ENCODE data around the gene ADAMTS16.

ADAMTS16 gene

DNA sequence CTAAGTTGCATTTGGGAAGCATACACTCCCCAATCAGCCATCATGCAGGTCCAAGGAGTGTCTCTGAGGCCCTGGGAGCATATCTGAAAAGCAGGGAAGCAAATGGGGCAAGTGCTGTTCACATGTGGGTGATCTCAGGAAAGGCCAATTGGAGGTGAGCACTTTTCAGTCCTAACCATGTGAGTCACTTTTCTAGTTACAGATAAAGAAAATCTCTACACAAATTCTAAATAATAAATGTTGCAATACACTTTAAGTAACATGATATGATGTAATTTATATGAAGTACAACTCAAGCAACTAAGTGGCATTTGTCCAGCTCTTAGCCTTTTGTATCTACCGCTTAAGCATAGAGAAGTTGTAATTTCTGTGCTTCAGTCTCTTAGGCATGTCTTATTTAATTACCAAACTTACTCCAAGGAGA, 18.4 kb downstream of the ADAMTS16 start:
- Histone ChIP-seq H3K9ac (no peak overlapping the region), H3K36me3 (ENCODE audit: insufficient read depth) (no peaks in the 10 kb centered on the region), H4K20me1 (ENCODE audit: insufficient read depth) (no peaks in the 10 kb centered on the region), H3K4me3 (IDR thresholded peaks at IDR 0.05; ENCODE audit: insufficient read depth, low read depth, low read length) (no peak overlapping the region), H2AFZ (ENCODE audit: low read depth) (no peak overlapping the region), H3K79me2 (ENCODE audit: insufficient read depth, low read depth) (no peaks in the 10 kb centered on the region), H3K27ac (no peak overlapping the region), H3K4me2 (no peak overlapping the region), H3K27me3 (ENCODE audit: insufficient read depth, low read depth) (no peaks in the 10 kb centered on the region), H3K4me1 (ENCODE audit: low read depth, poor library complexity, severe bottlenecking) (no peaks in the 10 kb centered on the region)
- TF ChIP-seq, protein P1, sequence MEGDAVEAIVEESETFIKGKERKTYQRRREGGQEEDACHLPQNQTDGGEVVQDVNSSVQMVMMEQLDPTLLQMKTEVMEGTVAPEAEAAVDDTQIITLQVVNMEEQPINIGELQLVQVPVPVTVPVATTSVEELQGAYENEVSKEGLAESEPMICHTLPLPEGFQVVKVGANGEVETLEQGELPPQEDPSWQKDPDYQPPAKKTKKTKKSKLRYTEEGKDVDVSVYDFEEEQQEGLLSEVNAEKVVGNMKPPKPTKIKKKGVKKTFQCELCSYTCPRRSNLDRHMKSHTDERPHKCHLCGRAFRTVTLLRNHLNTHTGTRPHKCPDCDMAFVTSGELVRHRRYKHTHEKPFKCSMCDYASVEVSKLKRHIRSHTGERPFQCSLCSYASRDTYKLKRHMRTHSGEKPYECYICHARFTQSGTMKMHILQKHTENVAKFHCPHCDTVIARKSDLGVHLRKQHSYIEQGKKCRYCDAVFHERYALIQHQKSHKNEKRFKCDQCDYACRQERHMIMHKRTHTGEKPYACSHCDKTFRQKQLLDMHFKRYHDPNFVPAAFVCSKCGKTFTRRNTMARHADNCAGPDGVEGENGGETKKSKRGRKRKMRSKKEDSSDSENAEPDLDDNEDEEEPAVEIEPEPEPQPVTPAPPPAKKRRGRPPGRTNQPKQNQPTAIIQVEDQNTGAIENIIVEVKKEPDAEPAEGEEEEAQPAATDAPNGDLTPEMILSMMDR (conservative IDR thresholded peaks at IDR 0.05; ENCODE audit: low read depth, low read length): no peak

DNA sequence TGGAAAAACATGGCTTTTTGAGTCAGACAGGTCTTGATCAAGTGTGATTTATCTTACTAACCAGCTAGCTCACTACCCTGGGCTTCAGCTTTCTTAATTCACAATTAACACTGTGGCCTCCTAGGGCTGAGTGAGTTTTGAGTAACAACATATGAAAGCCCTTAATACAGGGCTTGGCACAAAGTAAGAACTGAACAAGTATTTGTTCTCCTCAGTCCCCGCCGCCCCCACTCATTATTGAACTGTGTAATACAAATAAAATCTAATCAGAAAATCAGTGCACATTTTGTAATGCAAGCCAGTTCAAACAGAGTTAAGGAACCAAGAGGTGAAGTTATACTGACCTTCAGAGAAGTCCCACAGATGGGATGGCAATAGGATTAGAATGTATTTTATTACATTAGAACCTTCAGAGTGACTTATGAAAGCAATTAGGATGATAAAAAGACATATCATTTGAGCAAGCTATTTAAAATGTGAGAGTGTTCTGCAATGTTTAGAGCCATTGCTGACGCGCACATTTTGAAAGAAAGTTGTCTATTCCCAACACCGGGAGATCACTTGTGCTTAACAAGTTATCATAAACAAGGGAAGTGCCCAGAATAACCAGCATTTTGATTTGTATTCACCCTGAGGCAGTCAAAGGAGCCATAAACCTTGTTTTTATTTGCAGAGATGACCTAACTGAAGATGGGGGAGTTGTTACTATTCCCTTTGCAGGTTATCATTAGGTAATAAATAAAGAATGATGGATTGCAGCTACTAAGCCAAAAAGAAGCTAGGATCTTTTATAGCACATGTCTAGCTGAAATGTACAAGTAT, 19.4 kb downstream of the ADAMTS16 start:
- Histone ChIP-seq H4K20me1 (ENCODE audit: insufficient read depth) (no peaks in the 10 kb centered on the region), H2AFZ (ENCODE audit: low read depth) (no peak overlapping the region), H3K4me3 (IDR thresholded peaks at IDR 0.05; ENCODE audit: insufficient read depth, low read depth, low read length) (no peak overlapping the region), H3K36me3 (ENCODE audit: insufficient read depth) (no peaks in the 10 kb centered on the region), H3K4me2 (no peak overlapping the region), H3K9ac (no peak overlapping the region), H3K27ac (no peak overlapping the region), H3K4me1 (ENCODE audit: low read depth, poor library complexity, severe bottlenecking) (no peaks in the 10 kb centered on the region), H3K79me2 (ENCODE audit: insufficient read depth, low read depth) (no peaks in the 10 kb centered on the region), H3K27me3 (ENCODE audit: insufficient read depth, low read depth) (no peaks in the 10 kb centered on the region)
- TF ChIP-seq, protein P1 (conservative IDR thresholded peaks at IDR 0.05; ENCODE audit: low read depth, low read length): no peak

DNA sequence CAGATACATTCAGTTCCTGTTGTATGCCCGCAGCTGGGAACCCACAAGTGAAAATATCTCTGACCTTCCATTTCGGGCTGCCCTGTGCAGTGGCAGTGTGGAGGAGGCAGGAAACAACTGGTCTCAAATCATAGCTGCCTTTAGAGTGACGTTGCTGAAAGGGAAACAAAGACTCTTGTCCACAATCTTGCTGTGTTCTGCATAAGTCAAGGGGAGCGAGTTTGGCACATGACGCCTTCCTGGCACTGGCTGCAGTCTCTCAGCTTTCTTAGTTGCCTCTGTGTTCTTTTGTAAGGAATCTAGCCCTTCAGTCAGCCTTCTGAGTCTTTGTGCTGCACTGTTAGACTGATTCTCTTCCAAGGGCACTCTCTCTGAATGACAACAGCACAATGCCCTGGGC, 24.0 kb downstream of the ADAMTS16 start:
- H4K20me1 ChIP-seq (ENCODE audit: insufficient read depth): no peaks in the 10 kb centered on the region
- H3K27me3 ChIP-seq (ENCODE audit: insufficient read depth, low read depth): no peaks in the 10 kb centered on the region
- no peaks in the 10 kb centered on the region for H3K79me2 ChIP-seq (ENCODE audit: insufficient read depth, low read depth)
- no peak overlapping the region for H3K4me2 ChIP-seq
- no peak overlapping the region for H2AFZ ChIP-seq (ENCODE audit: low read depth)
- H3K9ac ChIP-seq: no peak overlapping the region
- H3K4me1 ChIP-seq (ENCODE audit: low read depth, poor library complexity, severe bottlenecking): no peaks in the 10 kb centered on the region
- no peak overlapping the region for H3K4me3 ChIP-seq (IDR thresholded peaks at IDR 0.05; ENCODE audit: insufficient read depth, low read depth, low read length)
- TF ChIP-seq, protein P1 (conservative IDR thresholded peaks at IDR 0.05; ENCODE audit: low read depth, low read length): no peak
- no peaks in the 10 kb centered on the region for H3K36me3 ChIP-seq (ENCODE audit: insufficient read depth)
- no peak overlapping the region for H3K27ac ChIP-seq

DNA sequence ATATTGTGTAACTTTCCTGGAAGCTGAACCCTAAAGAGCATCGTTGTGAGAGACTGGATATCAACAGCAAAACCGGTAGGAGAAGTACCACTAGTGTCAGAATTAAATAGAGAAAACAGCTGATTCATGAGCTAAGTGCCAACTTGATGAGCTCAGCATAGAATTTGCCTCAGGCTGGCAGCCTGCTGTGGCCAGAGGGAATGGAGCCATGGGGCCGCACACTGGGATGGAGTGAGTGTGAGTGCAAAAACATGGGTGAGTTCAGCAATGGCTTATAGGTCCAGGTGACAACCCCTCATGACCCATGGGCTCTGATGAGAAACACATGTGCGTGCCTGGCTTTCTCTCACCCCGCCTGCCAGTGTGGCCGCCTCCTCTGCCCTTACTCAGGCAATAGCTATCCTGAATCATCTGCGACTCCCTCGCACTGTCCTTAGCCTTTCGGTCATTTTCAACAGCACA, 25.4 kb downstream of the ADAMTS16 start:
- H3K4me1 ChIP-seq (ENCODE audit: low read depth, poor library complexity, severe bottlenecking): no peaks in the 10 kb centered on the region
- H3K27me3 ChIP-seq (ENCODE audit: insufficient read depth, low read depth): no peaks in the 10 kb centered on the region
- H3K36me3 ChIP-seq (ENCODE audit: insufficient read depth): no peaks in the 10 kb centered on the region
- no peak overlapping the region for H3K9ac ChIP-seq
- no peak overlapping the region for H3K4me2 ChIP-seq
- H3K4me3 ChIP-seq (IDR thresholded peaks at IDR 0.05; ENCODE audit: insufficient read depth, low read depth, low read length): no peak overlapping the region
- H3K79me2 ChIP-seq (ENCODE audit: insufficient read depth, low read depth): no peaks in the 10 kb centered on the region
- H4K20me1 ChIP-seq (ENCODE audit: insufficient read depth): no peaks in the 10 kb centered on the region
- H2AFZ ChIP-seq (ENCODE audit: low read depth): no peak overlapping the region
- TF ChIP-seq, protein P1 (conservative IDR thresholded peaks at IDR 0.05; ENCODE audit: low read depth, low read length): no peak
- no peak overlapping the region for H3K27ac ChIP-seq

Data from KMS-11 (cell line).